ENCODE measurements around the gene SAMD8.

The SAMD8 gene

DNA sequence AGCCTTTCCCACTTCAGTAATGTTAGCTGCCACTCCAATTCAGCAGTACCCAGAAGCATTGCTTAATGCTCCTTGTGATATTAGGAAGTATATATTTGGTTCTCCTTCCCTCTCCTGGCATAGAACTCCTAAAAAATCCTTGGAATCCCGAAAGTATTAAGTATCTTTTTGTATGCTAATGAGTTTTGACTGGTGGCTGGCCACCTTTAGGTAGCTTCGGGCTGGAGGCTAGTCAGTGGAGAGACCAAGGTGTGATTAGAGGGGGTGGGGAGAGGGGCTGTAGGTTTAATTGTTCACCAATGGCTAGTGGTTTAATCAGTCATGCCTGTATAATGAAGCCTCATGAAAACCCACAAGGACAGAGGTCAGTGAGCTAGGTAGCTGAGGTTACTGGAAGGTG, 112.1 kb downstream of the SAMD8 start:
- no peak for DNase-seq (ENCODE audit: low spot score)
- no peak for TF ChIP-seq CTCF (IDR thresholded peaks at IDR 0.05; ENCODE audit: extremely low read depth, missing control alignments)

GRCh38 chr10:75226095-75226494, 114.6 kb downstream of the SAMD8 start:
- no peak for DNase-seq (ENCODE audit: low spot score)
- no peak for TF ChIP-seq CTCF (IDR thresholded peaks at IDR 0.05; ENCODE audit: extremely low read depth, missing control alignments)

DNA sequence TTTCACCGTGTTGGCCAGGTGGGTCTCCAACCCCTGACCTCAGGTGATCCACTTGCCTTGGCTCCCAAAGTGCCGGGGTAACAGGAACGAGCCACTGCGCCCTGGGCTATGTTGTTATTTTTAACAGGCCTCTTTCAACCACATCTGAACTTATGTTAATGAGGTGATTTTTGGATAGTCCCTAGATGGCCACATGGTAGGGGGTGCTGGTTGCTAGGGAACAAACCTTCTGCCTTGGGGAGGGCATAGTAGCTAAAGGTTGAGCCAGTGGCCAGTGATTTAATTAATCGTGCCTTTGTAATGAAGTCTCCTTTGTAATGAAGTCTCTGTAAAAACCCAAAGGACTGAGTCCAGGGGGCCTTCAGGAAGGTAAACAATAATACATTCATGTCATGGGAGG, 115.2 kb downstream of the SAMD8 start:
- no peak for DNase-seq (ENCODE audit: low spot score)
- no peak for TF ChIP-seq CTCF (IDR thresholded peaks at IDR 0.05; ENCODE audit: extremely low read depth, missing control alignments)

- no peak for TF ChIP-seq CTCF (IDR thresholded peaks at IDR 0.05; ENCODE audit: extremely low read depth, missing control alignments)
- no peak for DNase-seq (ENCODE audit: low spot score)
Observed at GRCh38 chr10:75228278-75228677, 116.8 kb downstream of the SAMD8 start.

GRCh38 chr10:75228834-75229233, 117.4 kb downstream of the SAMD8 start:
- no peak for DNase-seq (ENCODE audit: low spot score)
- TF ChIP-seq CTCF (IDR thresholded peaks at IDR 0.05; ENCODE audit: extremely low read depth, missing control alignments) = no peak

GRCh38 chr10:75229971-75230370, 118.5 kb downstream of the SAMD8 start:
- DNase-seq (ENCODE audit: low spot score) = no peak
- TF ChIP-seq CTCF (IDR thresholded peaks at IDR 0.05; ENCODE audit: extremely low read depth, missing control alignments) = no peak

GRCh38 chr10:75230600-75231038, 119.2 kb downstream of the SAMD8 start:
- peak; percentile 82 for DNase-seq (ENCODE audit: low spot score)
- TF ChIP-seq CTCF (IDR thresholded peaks at IDR 0.05; ENCODE audit: extremely low read depth, missing control alignments) = peak; percentile 95
